Placental epithelial cell (primary cell): ENCODE measurements around the gene GLRA1. TPM values are rescaled to one million over a fixed set of nuclear protein-coding genes. Genes with fewer than 3 reads are reported as not detected.

ENCODE experiments used
- small RNA-seq: library from RNA; depleted of rRNA; stranded (forward); fragments of <200 nt; gene quantifications from one replicate; pipeline ENCODE3, GENCODE V24; 2012
- total RNA-seq: library from RNA; depleted of rRNA; stranded (reverse); fragments of >200 nt; gene quantifications from 2 replicates; pipeline ENCODE4 v1.2.3, GENCODE V29; 2012

GLRA1 gene
- total RNA-seq: not detected in 2 replicates

DNA sequence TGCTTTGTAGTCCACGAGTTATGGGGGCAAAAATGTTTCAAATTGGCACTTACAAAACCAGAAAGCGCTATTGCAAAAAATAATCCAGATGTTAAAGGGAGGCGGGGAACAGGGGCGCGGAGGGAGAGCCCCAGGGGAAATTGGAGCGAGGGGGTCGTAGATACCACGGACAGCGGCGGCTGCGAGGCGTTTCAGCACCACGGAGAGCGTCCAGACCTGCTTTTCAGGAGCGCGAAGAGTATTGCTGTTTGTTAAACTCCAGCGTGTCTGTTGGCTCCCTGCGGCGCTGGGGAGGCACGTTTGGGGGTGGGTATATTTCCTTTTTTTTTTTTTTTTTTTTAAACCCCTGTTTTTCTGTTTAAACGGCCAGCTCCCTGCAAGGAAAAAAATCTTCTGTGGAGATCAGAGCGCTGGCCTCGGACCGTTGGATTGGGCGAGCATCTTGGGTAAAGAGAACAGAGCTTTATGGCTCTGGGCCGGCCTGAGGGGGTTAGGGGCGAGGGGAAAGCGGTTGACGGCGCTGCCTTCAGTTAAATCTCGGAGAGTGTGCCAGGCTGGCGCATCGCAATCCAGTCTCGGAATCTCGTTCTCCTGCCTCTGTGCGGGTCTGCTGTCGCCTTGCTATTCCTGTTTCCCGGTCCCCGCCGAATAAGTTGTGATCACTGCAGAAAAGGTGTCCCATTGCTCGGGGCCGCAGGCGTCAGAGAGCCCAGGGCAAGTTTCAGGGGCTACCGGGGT is at the start of gene GLRA1:
Gene GLRA1 (minus strand): TSS at position 288 of the 738 bp plus-strand sequence. CDS start 302 bp downstream, outside the sequence.

Small RNA genes within 50 kb of the gene (small RNA-seq; reads per million reads assigned to genes)
- gene RNA5SP198: not detected

Other genes with a start within 250 kb of the GLRA1 start
- gene SPARC, start 237.9 kb downstream of the GLRA1 start, total RNA-seq: 2,067 and 3,526 TPM in 2 replicates
- 70.3 and 107 TPM in 2 replicates for gene ATOX1, start 166.2 kb downstream of the GLRA1 start, total RNA-seq
- gene G3BP1, start 152.9 kb downstream of the GLRA1 start, total RNA-seq: 59.3 and 147 TPM in 2 replicates